ENCODE measurements around the gene MIS12. TPM values are rescaled to one million over a fixed set of nuclear protein-coding genes. Genes with fewer than 3 reads are reported as not detected.

MIS12 gene
- total RNA-seq, 1 experiment from 2014 or later: 46.3 TPM

DNA sequence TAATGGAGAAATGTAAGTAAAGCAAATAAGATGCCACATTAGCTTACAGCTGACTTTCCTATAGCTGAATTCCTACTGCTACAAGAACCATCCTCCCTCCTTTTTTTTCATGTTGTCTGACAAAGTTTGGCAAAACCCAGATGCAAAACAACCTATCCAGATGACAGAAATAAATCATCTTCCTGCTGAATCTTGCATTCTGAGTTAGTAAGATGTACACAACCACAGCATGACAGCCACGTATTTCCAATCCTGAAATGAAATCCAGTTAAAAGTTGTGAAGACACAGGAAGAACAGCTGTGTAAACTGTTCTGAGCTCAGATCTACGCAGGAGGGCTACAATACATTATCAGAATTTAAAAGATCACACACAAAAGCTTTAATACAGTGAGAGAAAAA is 12.5 kb upstream of the MIS12 start:
- H3K27ac ChIP-seq: no peak overlapping the region
- no peaks in the 10 kb centered on the region for H3K27me3 ChIP-seq (replicated peaks)
- H3K36me3 ChIP-seq: peaks cover 71% of the 10 kb centered on the region
- no peaks in the 10 kb centered on the region for H3K4me1 ChIP-seq (replicated peaks)
- no peak for DNase-seq (ENCODE audit: low read depth in 1 of 2, low spot score in 2 of 2)
- H3K9me3 ChIP-seq (replicated peaks): no peaks in the 10 kb centered on the region
- no peak overlapping the region for H3K4me3 ChIP-seq

GRCh38 chr17:5478992-5479391 is 7.4 kb upstream of the MIS12 start:
- DNase-seq (ENCODE audit: low read depth in 1 of 2, low spot score in 2 of 2): no peak
- Histone ChIP-seq H3K4me1 (replicated peaks) (no peaks in the 10 kb centered on the region), H3K27ac (no peak overlapping the region), H3K36me3 (peaks cover 96% of the 10 kb centered on the region), H3K27me3 (replicated peaks) (no peaks in the 10 kb centered on the region), H3K9me3 (replicated peaks) (no peaks in the 10 kb centered on the region), H3K4me3 (no peak overlapping the region)

DNA sequence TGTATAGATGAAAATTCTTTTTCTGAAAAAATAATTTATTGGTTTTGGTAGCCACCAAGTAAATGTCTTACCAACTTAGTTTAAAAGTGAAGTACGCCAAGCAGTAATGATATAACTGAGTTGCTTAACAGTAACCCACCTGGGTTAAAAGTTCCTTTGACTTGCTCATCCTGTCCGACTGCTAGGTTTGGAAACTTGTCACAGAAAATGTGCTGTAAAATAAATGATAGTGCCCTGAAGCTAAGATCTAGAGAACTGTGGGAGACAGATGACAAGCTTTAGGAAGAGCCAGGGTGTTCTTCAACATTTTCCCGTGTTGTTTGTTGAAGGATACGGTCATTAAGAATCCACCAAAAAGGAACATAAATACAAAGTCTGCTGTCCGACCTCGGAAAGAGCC is 5.4 kb upstream of the MIS12 start:
- H3K4me1 ChIP-seq (replicated peaks): peaks cover 5% of the 10 kb centered on the region; the same call in 1 of the 2 replicates
- H3K4me3 ChIP-seq: no peak overlapping the region
- H3K27me3 ChIP-seq (replicated peaks): no peaks in the 10 kb centered on the region
- H3K36me3 ChIP-seq: peaks cover 97% of the 10 kb centered on the region
- no peaks in the 10 kb centered on the region for H3K9me3 ChIP-seq (replicated peaks)
- H3K27ac ChIP-seq: no peak overlapping the region
- DNase-seq (ENCODE audit: low read depth in 1 of 2, low spot score in 2 of 2): no peak

DNA sequence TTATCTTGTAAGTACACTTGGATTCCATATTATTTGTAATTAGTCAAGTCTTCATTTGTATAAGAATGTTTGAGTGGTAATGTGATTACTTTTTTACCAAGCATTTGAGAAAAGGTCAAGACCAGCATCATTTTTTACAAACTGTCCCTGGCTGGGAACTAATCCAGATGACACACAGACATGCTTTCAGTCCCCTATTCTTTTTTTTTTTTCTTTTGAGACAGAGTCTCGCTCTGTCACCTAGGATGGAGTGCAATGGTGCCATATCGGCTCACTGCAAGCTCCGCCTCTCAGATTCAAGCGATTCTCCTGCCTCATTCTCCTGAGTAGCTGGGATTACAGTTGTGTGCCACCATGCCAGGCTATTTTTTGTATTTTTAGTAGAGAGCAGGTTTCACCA is 4.9 kb upstream of the MIS12 start:
- no peak overlapping the region for H3K27ac ChIP-seq
- no peak overlapping the region for H3K4me3 ChIP-seq
- no peaks in the 10 kb centered on the region for H3K27me3 ChIP-seq (replicated peaks)
- H3K9me3 ChIP-seq (replicated peaks): no peaks in the 10 kb centered on the region
- H3K4me1 ChIP-seq (replicated peaks): peaks cover 5% of the 10 kb centered on the region; the same call in 1 of the 2 replicates
- peaks cover 93% of the 10 kb centered on the region for H3K36me3 ChIP-seq
- no peak for DNase-seq (ENCODE audit: low read depth in 1 of 2, low spot score in 2 of 2)

DNA sequence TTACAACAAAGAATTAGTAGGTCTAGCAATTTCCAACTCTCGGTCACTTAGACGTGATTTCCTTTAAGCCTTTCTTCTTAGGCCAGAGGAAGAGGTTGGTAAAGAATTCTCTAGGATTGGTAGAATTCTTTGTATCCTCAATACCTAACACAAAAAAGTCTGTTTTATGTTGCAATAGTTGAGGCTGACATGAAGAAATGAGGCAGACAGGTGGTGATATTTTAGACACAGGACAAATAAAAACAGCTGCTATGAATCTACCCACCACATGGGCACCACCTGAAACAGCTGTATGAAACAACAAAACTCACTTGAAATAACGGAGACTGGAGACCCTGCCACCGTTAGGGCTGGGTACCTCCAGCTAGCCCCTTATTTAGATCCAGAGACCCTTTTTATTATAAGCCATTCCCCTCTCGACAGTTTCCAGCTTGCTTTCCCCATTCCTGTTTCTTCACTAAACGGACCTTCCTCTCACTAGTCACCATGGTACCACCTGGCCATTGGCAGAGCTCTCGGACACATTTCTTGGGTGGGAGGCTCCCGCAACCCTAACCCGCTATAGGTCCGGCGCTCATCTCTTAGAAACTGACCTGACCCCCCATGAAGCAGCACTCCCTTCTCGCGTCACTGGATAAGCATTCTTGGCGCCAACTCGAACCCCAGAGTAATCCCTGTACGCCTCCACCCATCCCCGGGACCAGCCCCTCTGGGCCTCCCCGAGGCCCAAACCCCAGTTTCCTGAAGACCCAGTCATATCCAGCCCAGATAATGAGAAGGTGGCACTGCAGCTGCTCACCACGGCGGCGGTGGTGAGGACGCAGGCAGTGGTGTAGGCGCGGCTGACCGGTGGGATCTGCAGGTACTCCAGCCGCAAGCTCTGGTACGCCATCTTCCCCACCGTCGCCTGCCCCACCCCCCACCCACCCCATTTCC is 828 bp upstream of the MIS12 start, which contains the start of gene DERL2:
TSS of gene DERL2 (minus strand) at position 909 of the 936 bp plus-strand sequence. CDS start at position 892, 17 bp downstream.
- H3K4me3 ChIP-seq: peak within 1 kb of the TSS; percentile 69
- peak within 1 kb of the TSS; percentile 99 for H3K27ac ChIP-seq
- DNase-seq (ENCODE audit: low read depth in 1 of 2, low spot score in 2 of 2): peak in 1 of 2 experiments; percentile 64
- no peaks in the 10 kb centered on the region for H3K9me3 ChIP-seq (replicated peaks)
- no peaks in the 10 kb centered on the region for H3K27me3 ChIP-seq (replicated peaks)
- H3K36me3 ChIP-seq: peaks cover 91% of the 10 kb centered on the region
- H3K4me1 ChIP-seq (replicated peaks): peaks cover 12% of the 10 kb centered on the region; the same call in 1 of the 2 replicates

GRCh38 chr17:5488752-5489151 is 2.4 kb downstream of the MIS12 start:
- Histone ChIP-seq H3K27me3 (replicated peaks) (no peaks in the 10 kb centered on the region), H3K36me3 (peaks cover 69% of the 10 kb centered on the region), H3K4me1 (replicated peaks) (peaks cover 12% of the 10 kb centered on the region; the same call in 1 of the 2 replicates), H3K9me3 (replicated peaks) (no peaks in the 10 kb centered on the region), H3K27ac (no peak overlapping the region), H3K4me3 (no peak overlapping the region)
- no peak for DNase-seq (ENCODE audit: low read depth in 1 of 2, low spot score in 2 of 2)

GRCh38 chr17:5492970-5493369 is 6.6 kb downstream of the MIS12 start:
- no peaks in the 10 kb centered on the region for H3K9me3 ChIP-seq (replicated peaks)
- no peak overlapping the region for H3K27ac ChIP-seq
- H3K4me3 ChIP-seq: no peak overlapping the region
- H3K36me3 ChIP-seq: peaks cover 33% of the 10 kb centered on the region
- H3K27me3 ChIP-seq (replicated peaks): no peaks in the 10 kb centered on the region
- no peak for DNase-seq (ENCODE audit: low read depth in 1 of 2, low spot score in 2 of 2)
- H3K4me1 ChIP-seq (replicated peaks): peaks cover 2% of the 10 kb centered on the region; the same call in 1 of the 2 replicates

GRCh38 chr17:5499476-5500231 is 13.3 kb downstream of the MIS12 start:
- DNase-seq (ENCODE audit: low read depth in 1 of 2, low spot score in 2 of 2): peak in 1 of 2 experiments; percentile 12
- H3K4me1 ChIP-seq (replicated peaks): peaks cover 10% of the 10 kb centered on the region
- peak overlapping the region; percentile 53 for H3K4me3 ChIP-seq
- H3K9me3 ChIP-seq (replicated peaks): no peaks in the 10 kb centered on the region
- no peaks in the 10 kb centered on the region for H3K36me3 ChIP-seq
- H3K27ac ChIP-seq: no peak overlapping the region
- no peaks in the 10 kb centered on the region for H3K27me3 ChIP-seq (replicated peaks)

- no peaks in the 10 kb centered on the region for H3K9me3 ChIP-seq (replicated peaks)
- peak overlapping the region; percentile 53 for H3K4me3 ChIP-seq
- H3K27me3 ChIP-seq (replicated peaks): no peaks in the 10 kb centered on the region
- peak in 1 of 2 experiments; percentile 4 for DNase-seq (ENCODE audit: low read depth in 1 of 2, low spot score in 2 of 2)
- H3K36me3 ChIP-seq: no peaks in the 10 kb centered on the region
- no peak overlapping the region for H3K27ac ChIP-seq
- H3K4me1 ChIP-seq (replicated peaks): peaks cover 10% of the 10 kb centered on the region
These were observed 13.9 kb downstream of the MIS12 start for GRCh38 chr17:5500247-5500588.

DNA sequence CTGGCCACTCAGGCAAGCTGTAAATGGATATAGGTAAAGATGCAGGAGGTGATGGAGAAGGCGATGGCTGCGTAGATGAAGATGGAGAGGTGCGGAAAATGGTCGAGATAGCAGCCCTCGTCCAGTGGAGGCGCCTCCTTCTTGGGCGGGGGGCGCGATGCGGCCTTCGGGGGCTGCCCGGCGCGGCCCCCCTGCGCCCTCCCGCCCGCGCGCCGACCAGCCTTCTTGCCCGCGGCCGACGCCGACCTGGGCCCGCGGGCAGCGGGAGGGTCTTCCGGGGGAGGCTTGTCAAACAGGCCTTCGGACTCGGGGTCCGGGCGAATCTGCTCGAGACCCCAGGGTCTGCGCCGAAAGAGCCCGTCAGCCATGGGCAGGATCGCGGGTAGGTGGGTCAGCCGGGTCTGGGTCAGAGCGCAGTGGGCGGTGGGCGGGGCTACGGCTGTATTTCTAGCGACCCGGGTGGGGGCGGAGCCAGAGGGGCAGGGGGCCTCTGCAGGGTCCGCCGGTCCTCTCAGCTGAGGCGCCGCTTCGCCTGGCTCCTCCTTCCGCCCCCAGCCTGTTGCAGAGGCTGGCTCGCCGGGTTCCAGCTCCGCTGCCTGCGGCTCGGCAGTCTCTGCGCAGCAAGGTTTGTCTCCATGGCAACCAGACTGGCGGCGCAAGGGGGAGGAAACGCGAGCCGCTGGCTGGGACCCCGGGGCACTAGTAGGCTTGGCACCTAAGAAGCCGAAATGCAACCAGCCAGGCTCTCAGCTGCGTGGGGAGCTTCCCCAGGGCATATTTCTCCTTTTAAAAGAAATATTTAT is 14.4 kb downstream of the MIS12 start:
- Histone ChIP-seq H3K36me3 (no peaks in the 10 kb centered on the region), H3K9me3 (replicated peaks) (no peaks in the 10 kb centered on the region), H3K4me1 (replicated peaks) (peaks cover 10% of the 10 kb centered on the region), H3K27me3 (replicated peaks) (no peaks in the 10 kb centered on the region), H3K27ac (no peak overlapping the region), H3K4me3 (peak overlapping the region; percentile 53)
- peak; percentile 74 to 90 for DNase-seq (ENCODE audit: low read depth in 1 of 2, low spot score in 2 of 2)

DNA sequence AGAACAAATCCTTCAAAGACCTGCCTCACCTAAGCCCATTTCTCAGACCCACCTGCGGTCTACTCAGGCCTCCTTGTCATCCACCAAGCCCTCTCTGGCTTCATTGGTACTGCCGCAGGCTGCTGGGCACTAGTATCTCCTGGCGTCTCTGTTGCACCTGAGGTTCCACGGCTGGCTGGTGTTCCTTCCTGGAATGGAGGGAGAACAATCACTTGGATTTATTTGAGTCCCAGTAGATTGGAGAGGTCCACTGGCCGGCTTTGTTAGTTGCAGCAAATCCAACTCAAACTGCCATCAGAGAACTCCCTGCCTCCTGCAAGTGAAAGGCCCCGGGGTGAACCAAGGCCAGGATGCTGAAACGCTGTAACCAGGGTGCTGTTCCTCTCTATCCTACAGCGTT is 15.3 kb downstream of the MIS12 start:
- Histone ChIP-seq H3K4me3 (no peak overlapping the region), H3K9me3 (replicated peaks) (no peaks in the 10 kb centered on the region), H3K4me1 (replicated peaks) (peaks cover 10% of the 10 kb centered on the region), H3K27me3 (replicated peaks) (no peaks in the 10 kb centered on the region), H3K27ac (no peak overlapping the region), H3K36me3 (no peaks in the 10 kb centered on the region)
- no peak for DNase-seq (ENCODE audit: low read depth in 1 of 2, low spot score in 2 of 2)

DNA sequence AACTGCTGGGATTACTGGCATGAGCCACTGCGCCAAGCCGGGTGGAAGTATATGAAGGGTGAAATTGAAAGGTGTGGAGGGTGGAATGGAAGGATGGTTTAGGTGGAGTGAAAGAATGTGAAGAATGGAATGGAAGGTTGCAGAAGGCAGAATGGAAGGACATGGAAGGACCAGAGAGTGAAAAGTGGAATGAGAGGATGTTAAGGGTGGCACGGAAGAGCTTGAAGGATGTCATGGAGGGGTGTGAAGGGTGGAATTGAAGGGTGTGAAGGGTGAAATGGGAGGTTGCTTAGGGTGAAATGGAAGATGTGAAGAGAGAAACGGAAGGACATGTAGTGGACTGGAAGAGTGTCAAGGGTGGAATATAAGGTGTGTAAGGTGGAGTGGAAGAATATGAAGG is 16.2 kb downstream of the MIS12 start:
- H3K4me1 ChIP-seq (replicated peaks): peaks cover 10% of the 10 kb centered on the region
- H3K9me3 ChIP-seq (replicated peaks): no peaks in the 10 kb centered on the region
- H3K36me3 ChIP-seq: no peaks in the 10 kb centered on the region
- DNase-seq (ENCODE audit: low read depth in 1 of 2, low spot score in 2 of 2): no peak
- no peak overlapping the region for H3K27ac ChIP-seq
- H3K27me3 ChIP-seq (replicated peaks): no peaks in the 10 kb centered on the region
- no peak overlapping the region for H3K4me3 ChIP-seq

- Histone ChIP-seq H3K4me1 (replicated peaks) (peaks cover 23% of the 10 kb centered on the region), H3K36me3 (no peaks in the 10 kb centered on the region), H3K27ac (no peak overlapping the region), H3K27me3 (replicated peaks) (no peaks in the 10 kb centered on the region), H3K9me3 (replicated peaks) (no peaks in the 10 kb centered on the region), H3K4me3 (no peak overlapping the region)
- DNase-seq (ENCODE audit: low read depth in 1 of 2, low spot score in 2 of 2): no peak
These were observed 19.9 kb downstream of the MIS12 start for GRCh38 chr17:5506307-5506706.

Data from SJSA1 (cell line).